HT-29 (cell line): ENCODE measurements around the gene SCIN. TPM values are rescaled to one million over a fixed set of nuclear protein-coding genes. Genes with fewer than 3 reads are reported as not detected.
"Not testable (repeated sequence)": the region's sequence is repeated elsewhere in the genome, so short reads cannot be mapped to it uniquely, and the experiment has no call there.

Experiments
- DNase-seq: peaks from one replicate; pipeline ENCODE4 v3.0.0-alpha.2; 2015; ENCODE audit warnings: low spot score
- total RNA-seq: library from RNA; depleted of rRNA; stranded (reverse); fragments of >200 nt; shearing (Covaris generic); gene quantifications from 2 replicates; pipeline ENCODE4 v1.2.3, GENCODE V29; 2014

The SCIN gene
- total RNA-seq, 1 experiment from 2014 or later, result 1.5 TPM

DNA sequence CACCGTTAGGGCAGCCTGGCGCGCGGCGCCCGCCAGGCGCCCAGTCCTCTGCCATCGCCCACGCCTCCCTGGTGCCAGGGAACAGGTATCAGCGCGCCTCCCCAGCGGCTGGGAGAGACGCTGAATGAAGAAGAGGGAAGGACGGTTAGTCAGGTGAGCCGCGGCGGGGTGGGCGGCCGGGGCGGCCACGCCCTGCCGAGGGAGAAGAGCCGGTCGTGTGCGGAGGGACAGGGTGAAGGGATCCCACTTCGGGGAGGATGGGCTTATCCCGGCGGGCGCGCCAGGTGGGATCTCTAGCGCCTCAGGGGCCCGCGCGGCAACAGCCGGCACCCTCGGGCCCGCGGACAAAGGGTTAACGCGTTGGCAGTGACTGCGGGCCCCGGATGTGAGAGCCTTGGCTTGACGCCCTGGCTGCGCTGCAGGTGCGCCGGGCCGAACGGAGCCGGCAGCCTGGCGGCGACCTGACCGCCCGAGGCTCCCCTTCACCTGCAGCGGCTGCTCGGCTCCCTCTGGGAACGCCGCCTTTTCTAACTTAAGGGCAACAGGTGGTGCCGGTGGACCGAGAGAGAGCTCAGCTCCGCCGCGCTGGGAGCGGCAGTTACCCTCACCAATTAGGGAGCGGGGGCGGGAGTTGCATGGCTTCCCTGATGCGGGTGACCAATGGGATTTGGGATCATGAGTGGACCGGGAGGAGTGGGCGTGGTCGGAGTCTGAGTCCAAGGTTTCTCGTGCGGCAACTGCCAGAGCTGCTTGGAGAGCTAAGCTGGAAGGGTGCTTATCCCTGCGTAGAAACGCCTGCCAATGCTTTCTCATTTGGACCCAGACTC, 116.6 kb downstream of the SCIN start, which contains the start of gene ARL4A:
ARL4A (plus strand) TSS at position 743 of the 827 bp plus-strand sequence. CDS start 622 bp downstream, outside the sequence.
- DNase-seq, result peak; percentile 100

DNA sequence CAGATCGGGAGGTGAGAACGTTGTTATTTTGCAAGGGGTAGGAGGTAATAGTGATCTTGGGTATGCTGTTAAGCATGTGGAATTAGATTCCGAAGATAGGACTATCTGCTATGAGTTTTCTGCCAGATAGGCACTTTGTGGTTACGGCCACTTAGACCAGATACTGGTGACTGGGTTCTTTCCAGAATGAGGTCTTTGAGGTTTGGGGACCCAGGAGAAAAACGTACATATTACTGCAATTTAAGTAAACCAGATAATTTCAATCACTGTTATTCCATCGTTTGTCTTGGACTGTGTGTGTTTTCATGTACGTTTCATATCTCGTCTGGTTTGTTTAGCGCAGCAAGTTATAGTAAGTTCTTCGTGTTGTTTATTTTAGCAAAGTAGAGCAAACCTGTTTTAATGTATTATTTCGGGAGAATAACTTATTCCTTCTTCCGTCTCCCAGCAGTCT, 117.2 kb downstream of the SCIN start:
- no peak for DNase-seq

DNA sequence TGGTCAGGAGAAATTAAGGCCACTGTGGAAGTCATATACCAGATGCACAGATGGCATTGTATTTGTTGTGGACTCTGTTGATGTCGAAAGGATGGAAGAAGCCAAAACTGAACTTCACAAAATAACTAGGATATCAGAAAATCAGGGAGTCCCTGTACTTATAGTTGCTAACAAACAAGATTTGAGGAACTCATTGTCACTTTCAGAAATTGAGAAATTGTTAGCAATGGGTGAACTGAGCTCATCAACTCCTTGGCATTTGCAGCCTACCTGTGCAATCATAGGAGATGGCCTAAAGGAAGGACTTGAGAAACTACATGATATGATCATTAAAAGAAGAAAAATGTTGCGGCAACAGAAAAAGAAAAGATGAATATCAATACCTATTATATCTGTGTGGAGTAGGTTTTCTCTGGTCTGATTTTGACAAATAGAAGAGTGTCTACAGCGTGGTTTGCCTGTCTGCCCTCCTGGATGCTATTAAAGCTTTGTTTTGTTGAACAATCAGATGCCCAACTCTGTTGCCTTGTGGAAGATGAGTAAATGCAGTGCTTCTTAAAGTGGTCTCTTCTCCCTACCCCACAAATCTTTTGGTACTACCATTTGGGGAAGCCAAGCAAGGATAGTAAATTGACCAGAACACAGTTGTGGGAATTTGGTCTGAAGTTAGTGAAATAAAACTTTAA, 118.1 kb downstream of the SCIN start:
- DNase-seq, result not testable (repeated sequence)

DNA sequence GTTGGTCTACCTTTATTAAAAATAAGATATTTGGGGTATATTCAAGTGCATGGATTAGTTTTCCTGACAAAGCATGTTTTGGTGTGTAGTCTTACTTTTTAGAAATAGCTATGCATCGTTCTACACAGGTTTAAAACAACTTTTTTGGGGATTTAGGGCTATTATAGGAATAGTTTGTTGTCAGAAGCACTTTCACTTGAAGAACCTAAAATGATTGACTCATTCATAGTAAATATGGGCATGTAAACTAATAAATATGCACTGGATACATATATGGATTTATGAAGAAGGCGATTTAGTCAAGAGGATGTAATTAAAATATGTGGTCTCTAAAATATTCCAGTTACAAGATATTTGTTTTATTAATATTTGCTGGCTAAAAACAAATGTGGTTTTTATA, 118.9 kb downstream of the SCIN start:
- DNase-seq, result no peak

DNA sequence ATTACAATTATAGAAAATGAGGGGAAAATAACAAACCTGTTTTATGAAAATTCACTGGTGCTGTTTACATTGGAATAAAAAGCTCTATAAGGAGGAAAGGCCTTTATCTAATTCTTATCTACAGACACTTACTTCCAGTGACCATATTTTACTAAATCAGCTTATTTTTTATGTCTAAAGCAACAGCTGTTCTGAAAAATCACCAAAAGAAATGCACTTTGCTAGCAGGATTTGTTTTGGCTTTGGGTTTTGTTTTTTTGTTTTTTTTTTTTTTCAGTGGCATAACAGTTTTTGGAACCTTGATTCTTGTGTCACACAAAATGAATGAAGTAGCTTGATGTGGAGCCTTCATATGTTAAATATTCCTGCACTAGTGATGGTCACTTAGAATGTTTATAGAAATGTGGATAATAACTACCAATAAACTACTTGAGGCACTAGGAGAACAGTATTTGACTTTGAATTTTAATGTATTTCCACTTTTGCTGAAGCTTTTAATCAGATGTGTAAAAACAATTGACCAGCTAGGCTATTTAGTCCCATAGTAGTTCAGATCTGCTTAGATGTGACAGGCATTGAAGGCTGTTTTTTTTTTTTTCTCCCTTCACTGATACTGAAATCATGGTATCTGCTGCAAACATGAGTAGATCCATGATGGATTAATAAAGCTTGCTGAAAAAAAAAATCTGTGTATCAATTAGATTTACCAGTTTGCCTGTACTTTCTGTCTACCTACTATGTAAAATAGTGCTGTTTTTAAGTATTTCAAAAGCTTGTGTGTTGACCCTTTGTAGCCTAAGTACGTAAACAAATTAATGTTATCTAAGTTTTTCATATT, 119.7 kb downstream of the SCIN start:
- DNase-seq, result no peak

DNA sequence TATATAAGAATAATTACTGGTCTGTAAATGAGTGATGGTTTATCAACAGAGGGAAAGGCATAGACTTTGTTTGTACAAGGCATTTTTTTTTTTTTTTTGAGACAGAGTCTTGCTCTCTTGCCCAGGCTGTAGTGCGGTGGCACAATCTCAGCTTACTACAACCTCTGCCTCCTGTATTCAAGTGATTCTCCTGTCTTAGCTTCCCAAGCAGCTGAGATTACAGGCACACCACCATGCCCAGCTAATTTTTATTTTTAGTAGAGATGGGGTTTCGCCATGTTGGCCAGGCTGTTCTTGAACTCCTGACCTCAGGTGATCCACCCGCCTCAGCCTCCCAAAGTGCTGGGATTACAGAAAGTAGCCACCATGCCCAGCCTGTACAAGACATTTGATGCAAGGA, 120.9 kb downstream of the SCIN start:
- DNase-seq, result not testable (repeated sequence)

DNA sequence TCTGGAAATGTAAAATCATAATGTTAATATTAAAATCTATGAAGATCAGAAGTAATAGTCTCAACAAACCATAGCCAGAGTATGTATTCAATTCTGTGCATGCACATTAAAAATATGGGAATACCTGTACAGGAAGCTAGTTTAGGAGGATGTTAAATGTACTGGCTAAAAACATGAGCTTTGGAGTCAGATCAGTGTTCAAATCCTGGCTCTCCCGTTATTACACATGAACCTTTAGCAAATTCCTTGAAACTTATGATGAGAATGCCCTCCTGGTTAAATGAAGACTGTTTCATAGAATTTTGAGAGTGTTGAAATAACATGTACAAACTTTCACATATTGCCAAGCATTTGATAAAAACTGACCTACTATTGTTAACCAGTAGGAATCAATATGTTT, 121.5 kb downstream of the SCIN start:
- DNase-seq, result no peak

DNA sequence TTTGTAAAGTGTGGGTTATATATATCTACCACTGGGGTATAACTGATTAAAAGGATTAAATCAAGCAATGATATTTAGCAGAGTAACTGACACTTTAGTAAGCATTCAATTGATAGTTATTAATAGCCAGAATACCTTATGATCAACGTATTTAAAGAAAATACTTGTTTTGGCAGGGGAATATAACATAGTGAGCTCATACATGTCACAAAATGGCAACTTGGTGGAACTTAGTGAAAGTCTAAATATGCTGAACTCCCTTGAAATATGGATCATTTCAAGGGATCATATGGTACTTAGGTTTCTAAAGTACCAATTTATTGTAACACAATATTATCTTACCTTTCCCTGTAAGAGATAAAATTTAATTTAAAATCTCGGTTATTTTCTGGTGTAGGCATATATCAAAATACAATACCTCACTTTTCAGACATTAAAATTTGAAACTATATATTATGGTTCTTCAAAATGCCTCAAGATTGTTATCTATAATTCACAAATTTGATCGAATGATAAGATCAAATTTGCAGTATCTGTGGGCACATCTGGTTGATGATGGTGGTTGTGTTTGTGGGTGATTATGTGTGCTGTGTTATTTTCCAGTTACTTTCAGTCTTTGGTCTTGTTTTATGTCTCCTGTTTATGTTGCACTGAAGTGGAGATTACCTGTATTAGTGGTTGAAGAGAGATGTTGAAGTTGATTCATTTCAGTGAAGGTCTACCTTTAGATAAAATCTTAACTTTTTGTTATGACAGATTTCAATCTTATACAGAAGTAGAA, 122.1 kb downstream of the SCIN start:
- no peak for DNase-seq

DNA sequence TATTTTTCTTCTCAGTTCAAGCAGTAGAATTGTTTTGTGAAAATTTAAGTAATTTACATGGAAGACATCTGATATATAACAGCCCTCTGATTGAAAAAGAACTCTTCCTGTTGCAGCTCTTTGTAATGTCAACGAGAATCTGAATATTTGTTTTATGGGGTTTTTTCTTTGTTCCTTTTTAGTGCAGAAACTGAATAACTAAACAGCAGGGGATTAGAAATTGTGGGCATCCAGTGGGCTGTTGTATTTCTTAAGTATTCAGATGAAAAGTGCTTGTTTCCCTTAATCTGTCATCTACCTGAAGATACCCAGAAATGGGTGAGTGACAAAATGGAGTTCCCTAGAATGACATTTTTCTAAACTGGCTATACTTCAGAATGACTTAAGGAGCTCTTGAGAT, 124.3 kb downstream of the SCIN start:
- no peak for DNase-seq

DNA sequence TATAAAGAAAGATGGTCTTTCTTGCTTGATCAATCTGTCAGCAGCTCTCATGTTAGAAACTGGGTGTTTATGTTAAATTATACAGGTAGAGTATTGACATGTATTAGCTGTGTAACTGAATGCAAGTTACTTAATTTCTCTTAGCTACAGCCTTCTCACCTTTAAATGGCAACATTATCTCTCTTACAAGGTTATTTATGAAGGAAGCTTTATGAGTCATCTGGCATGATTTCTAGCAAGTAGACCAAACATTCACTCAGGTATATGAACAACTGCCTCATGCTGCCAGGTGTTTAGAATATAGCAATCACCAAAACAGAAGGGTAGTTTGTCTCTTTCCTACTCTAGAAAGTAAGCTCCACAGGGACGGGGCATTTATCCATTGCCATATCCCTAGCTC, 125.4 kb downstream of the SCIN start:
- DNase-seq, result no peak

DNA sequence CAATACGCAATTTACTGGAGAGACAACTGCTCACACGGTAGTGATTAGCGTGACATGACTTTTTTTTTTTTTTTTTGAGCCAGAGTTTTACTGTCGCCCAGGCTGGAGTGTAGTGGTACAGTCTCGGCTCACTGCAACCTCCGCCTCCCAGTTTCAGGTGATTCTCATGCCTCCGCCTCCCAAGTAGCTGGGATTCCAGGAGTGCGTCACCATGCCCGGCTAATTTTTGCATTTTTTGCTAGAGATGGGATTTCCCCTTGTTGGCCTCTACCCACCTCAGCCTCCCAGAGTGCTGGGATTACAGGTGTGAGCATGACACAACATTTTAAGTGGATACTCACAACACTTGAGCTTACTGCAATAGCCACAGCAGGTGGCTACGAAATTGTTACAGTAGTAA, 128.8 kb downstream of the SCIN start:
- DNase-seq, result no peak

DNA sequence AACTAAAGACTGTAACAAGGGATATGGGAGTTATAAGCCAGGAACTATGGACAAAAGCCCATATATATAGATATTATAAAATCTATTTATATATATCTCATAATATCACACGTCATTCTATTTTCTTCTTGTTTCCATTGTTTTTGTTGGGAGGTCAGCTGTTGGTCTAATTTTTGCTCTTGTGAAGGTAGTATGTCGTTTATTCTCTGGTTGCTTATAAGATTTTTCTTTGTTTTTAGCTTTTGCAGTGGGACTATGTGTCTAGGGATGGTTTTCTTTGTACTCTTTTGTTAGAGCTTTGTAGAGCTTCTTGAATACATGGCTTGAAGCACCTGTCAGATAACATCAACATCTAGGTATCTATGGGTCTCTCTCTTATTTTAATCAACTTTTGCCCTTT, 130.9 kb downstream of the SCIN start:
- no peak for DNase-seq

DNA sequence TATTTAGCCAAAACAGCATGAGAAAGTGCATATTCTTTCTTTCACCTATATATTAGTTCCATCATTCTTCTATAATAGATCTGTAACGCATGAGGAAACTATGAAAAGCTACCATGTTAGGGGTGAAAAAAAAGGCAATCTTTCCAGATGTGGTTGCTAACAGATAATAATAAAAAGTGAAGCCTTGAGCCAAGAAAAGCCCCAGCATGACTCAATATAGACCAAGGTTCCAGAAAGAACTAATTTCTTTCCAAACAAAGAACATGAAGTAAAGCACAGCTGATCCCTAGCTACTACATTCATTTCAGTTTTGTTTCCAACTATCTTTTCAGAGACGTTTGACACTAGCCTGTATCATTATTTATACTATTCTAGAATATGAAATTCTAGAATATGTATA, 133.4 kb downstream of the SCIN start:
- no peak for DNase-seq

DNA sequence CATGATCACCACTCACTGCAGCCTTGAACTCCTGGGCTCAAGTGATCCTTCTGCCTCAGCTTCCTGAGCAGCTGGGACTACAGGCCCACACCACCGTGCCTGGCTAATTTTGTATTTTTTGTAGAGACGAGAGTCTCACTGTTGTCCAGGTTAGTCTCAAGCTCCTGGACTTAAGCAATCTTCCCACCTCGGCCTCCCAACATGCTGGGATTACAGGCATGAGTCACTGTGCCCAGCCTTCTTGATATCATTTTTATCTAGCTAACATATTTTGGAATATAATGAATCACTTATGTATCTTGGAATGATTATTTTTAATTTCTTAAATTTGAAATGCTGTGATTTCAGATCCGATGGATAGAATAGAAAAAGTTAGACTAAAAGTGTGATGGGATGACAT, 135.4 kb downstream of the SCIN start:
- DNase-seq, result no peak

DNA sequence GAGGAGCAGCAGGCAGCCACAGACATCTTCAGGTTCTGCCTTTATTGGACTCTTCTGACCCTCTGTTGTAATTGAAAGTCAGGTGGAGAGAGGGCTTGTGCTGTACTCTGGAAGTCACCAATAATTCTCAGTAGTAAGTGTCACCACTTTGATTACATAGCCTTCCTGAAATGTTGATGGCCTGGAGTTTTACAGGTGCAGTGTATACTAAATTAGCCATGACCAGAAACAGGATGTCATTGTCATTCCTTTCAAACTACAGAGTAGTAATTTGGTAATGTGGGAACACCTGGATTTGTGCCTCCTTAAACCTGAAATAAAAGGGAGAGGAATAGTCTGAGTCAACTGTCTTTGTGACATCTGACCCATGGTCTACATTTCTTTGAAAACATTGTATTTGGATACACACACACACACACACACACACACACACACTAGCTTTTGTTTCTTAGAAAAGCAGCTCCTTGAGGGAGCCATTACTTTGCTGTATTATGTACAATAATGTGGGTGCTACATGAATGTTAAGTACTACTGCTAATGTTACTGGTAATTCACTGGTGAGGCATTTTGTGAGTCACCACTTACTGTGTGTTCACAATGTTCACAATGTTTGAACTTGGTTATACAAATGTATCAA, 136.5 kb downstream of the SCIN start:
- DNase-seq, result no peak

DNA sequence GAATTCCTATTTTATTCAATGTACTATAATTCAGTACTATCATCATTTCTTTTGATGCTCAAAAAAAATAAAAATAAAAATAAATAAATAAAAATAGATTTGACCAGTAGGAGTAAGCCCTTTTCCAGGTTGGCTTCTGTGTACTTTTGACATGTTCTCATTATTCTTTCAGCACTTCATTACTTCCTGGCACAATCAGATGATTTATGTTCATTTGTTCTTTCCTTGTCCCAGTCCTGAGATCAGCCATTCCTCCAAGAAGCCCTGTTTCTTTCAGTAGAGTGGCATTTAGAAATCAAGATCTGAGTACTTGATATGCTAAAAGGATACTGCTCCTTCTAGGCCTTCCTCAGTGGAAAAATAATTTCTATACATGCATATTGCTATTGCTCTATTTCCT, 137.8 kb downstream of the SCIN start:
- DNase-seq, result no peak
